Heart left ventricle (tissue), 16 donors: ENCODE data around the gene ENOX1. TPM values are rescaled to one million over a fixed set of nuclear protein-coding genes. Genes with fewer than 3 reads are reported as not detected.

Source experiments
- ATAC-seq, 4 donors: fragments of 200-7000 bp; cut with Tn5 transposase; one replicate each; pipeline ENCODE4 v1.9.1; 2020 to 2022; ENCODE audit warnings: moderate library complexity in 4 of 4, mild to moderate bottlenecking in 3 of 4, moderate number of reproducible peaks in 1 of 4
- DNase-seq, 5 donors: peaks; one replicate each; pipeline ENCODE4 v3.0.0-alpha.2; 2020
- H3K27ac ChIP-seq, 12 donors: fragments of 200-600 bp; sonication (generic) in 4 of 12; one replicate each; pipeline versions ENCODE4 v1.5.0 to v1.8.0; 2016 to 2022; ENCODE audit warnings: mild to moderate bottlenecking in 2 of 12
- H3K27me3 ChIP-seq, 9 donors: fragments of 200-600 bp; sonication (generic) in 2 of 9; one replicate each; pipeline versions ENCODE4 v1.5.1 to v1.8.0; 2016 to 2022; ENCODE audit warnings: mild to moderate bottlenecking in 3 of 9
- H3K36me3 ChIP-seq, 9 donors: fragments of 200-600 bp; sonication (generic) in 2 of 9; one replicate each; pipeline versions ENCODE4 v1.5.0 to v1.8.0; 2018 to 2022; ENCODE audit warnings: mild to moderate bottlenecking in 2 of 9
- H3K4me1 ChIP-seq, 12 donors: fragments of 200-600 bp; sonication (generic) in 4 of 12; one replicate each; pipeline versions ENCODE4 v1.5.0 to v1.8.0; 2016 to 2022; ENCODE audit warnings: mild to moderate bottlenecking in 3 of 12
- H3K4me3 ChIP-seq, 12 donors: fragments of 200-600 bp; sonication (generic) in 4 of 12; one replicate each; pipeline versions ENCODE4 v1.5.0 to v1.8.0; 2017 to 2022; ENCODE audit warnings: mild to moderate bottlenecking in 9 of 12, moderate library complexity in 4 of 12
- H3K9me3 ChIP-seq, 12 donors: fragments of 200-600 bp; sonication (generic) in 4 of 12; one replicate each; pipeline versions ENCODE4 v1.5.0 to v1.8.0; 2016 to 2022; ENCODE audit warnings: mild to moderate bottlenecking in 1 of 12
- POLR2A ChIP-seq, 2 donors: fragments of 450-650 bp; IDR thresholded peaks; one replicate each; pipeline ENCODE4 v1.6.1; 2017; ENCODE audit warnings: antibody characterized with exemption in 2 of 2, mild to moderate bottlenecking in 2 of 2, moderate library complexity in 2 of 2
- WGBS, 4 donors: extraction: QIAGEN DNeasy Blood & Tissue Kit in 2 of 4; methylation state at CpG; one replicate each; pipeline versions ENCODE4 v1.1.5 to v1.1.7; 2013 to 2018; 5-methylcytosine and 5-hydroxymethylcytosine counted together
- intact Hi-C, 10 donors: fragments of 100-400 bp; cut with DNase I; formaldehyde crosslinking; loops; one replicate each; pipeline versions ENCODE4 v1.11.1 to v1.14.2; 2022
- polyA plus RNA-seq, 2 donors: library from polyadenylated mRNA; stranded (reverse); fragments of 200-250 nt; gene quantifications; one replicate each; pipeline ENCODE4 v1.2.3, GENCODE V29; 2013
- total RNA-seq, 9 donors: library from RNA; depleted of rRNA in 2 of 9; stranded (reverse); fragments of >200 nt in 2 of 9; fragmentation: NEBNext Ultra II Directional in 3 of 9; extraction: Animal tissue kit (Norgen Biotek cat#: 25700) in 3 of 9; gene quantifications; one replicate each; pipeline versions ENCODE4 v1.1.0 to v1.2.4, GENCODE V29; 2016 to 2023
- TF ChIP-seq, protein P1 (sequence below), 12 donors: fragments of 200-600 bp; sonication (generic) in 4 of 12; IDR thresholded peaks; one replicate each; pipeline versions ENCODE4 v1.5.0 to v1.8.0; 2018 to 2022; ENCODE audit warnings: antibody characterized with exemption in 12 of 12, mild to moderate bottlenecking in 5 of 12
- donor health status: ischemic (EF 13 %, LVEDD 7.1; RV severe dilation, severe dysfunction).
- donor health status: healthy with polysubstance abuse.
- donor health status: DM: no; HTN: yes; CAD: no.
- donor health status: DM: no; HTN: no; CAD: no.
- donor health status: ischemic (EF 25% LVEDD 6.9; RV normal size, moderate dysfunction).
- donor health status: ischemic (EF 25% LVEDD 5.7; RV mildly dilated, moderate dysfunction).
- donor health status: healthy.
- donor health status: DM: yes; HTN: yes; CAD: no.
- donor health status: ischemic (EF 35%, LVEDD 5.7; RV mildly dilated, moderate dysfunction).
- donor health status: nonischemic (EF 11% LVEDD 7.7; RV severe dilation, severe dysfunction).
- donor health status: DM: yes; HTN: yes; CAD: no.
- donor health status: PGD.
- donor health status: ischemic (EF 29% LVEDD 5.4; RV normal size, mild dysfunction).
- donor health status: nonischemic (EF 23%, LVEDD 6.1; RV moderate dilation, normal function).

ENOX1 gene
- total and polyA plus RNA-seq, 11 donors = 2.0 to 10.1 (median 5.4) TPM

DNA sequence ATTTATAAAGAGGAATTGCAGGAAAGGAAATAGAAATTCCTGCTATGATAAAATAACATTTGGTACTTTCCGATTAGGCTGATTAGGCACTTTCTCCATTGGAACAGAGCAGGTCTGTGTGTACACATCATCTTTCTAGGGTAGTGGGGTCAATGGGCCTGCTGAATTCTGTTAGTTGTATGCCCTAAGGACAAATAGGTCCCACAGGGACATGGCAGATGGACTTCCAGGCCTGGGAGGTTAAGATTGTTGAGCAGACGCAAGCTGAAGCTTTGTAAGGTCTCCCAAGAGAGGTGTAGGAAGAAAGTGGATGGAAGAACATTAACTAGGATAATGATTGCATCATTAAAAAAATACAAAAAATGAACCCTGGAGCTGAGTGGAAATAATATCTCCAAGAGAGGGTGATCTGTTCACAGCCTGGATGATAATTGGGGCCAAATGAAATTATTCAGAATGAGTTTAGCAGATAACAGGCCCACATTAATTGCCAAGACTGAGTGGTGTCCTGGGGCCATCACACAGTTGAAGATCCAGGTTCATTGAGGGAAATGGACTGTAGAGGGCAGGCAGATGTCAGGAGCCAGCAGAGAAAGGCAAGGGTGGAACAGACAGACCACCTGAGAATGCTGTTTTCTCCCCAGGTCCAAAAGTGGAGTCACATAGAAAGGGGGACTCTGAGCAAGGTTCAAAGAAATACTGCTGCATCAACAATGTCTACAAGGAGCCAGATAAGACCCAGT is 548.3 kb downstream of the ENOX1 start:
- ATAC-seq (no peak), DNase-seq (no peak)
- 63 to 86% (median 72%) methylated on average over 2 of the region's 2 CpGs for WGBS, 4 donors
- Histone ChIP-seq H3K4me1 (no peaks in the 10 kb centered on the region), H3K27ac (no peak overlapping the region), H3K9me3 (no peaks in the 10 kb centered on the region), H3K36me3 (no peaks in the 10 kb centered on the region), H3K27me3 (no peaks in the 10 kb centered on the region), H3K4me3 (no peak overlapping the region)
- TF ChIP-seq, protein P1, sequence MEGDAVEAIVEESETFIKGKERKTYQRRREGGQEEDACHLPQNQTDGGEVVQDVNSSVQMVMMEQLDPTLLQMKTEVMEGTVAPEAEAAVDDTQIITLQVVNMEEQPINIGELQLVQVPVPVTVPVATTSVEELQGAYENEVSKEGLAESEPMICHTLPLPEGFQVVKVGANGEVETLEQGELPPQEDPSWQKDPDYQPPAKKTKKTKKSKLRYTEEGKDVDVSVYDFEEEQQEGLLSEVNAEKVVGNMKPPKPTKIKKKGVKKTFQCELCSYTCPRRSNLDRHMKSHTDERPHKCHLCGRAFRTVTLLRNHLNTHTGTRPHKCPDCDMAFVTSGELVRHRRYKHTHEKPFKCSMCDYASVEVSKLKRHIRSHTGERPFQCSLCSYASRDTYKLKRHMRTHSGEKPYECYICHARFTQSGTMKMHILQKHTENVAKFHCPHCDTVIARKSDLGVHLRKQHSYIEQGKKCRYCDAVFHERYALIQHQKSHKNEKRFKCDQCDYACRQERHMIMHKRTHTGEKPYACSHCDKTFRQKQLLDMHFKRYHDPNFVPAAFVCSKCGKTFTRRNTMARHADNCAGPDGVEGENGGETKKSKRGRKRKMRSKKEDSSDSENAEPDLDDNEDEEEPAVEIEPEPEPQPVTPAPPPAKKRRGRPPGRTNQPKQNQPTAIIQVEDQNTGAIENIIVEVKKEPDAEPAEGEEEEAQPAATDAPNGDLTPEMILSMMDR (IDR thresholded peaks at IDR 0.05) = no peak
- intact Hi-C loops = no loop called here

DNA sequence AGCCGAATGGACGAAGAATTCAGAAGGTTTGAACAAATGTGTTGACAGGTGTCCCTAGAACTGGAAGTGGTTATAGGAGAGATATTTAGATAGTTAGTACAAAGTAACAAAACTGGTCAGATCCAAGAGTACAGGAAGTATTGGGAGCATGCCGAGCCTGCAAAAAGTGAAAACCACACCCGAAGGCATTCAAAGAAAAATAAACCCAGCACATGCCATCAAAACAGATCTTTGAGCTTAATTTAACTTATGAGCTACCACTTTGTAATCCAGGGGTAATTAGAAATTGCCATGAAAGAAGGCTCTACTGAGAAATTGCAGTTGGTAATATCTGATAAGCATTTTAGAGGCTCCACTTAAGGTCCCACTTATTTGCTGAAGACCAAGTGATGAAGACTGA is 549.2 kb downstream of the ENOX1 start:
- no peak for ATAC-seq
- no peaks in the 10 kb centered on the region for H3K9me3 ChIP-seq
- intact Hi-C loops = no loop called here
- H3K27me3 ChIP-seq = no peaks in the 10 kb centered on the region
- no peaks in the 10 kb centered on the region for H3K36me3 ChIP-seq
- WGBS, 4 donors = 79 to 93% (median 85%) methylated on average over 4 of the region's 4 CpGs
- no peak for DNase-seq
- H3K27ac ChIP-seq = no peak overlapping the region
- no peaks in the 10 kb centered on the region for H3K4me1 ChIP-seq
- no peak for TF ChIP-seq POLR2A (IDR thresholded peaks at IDR 0.05)
- TF ChIP-seq, protein P1 (IDR thresholded peaks at IDR 0.05) = no peak
- no peak overlapping the region for H3K4me3 ChIP-seq

DNA sequence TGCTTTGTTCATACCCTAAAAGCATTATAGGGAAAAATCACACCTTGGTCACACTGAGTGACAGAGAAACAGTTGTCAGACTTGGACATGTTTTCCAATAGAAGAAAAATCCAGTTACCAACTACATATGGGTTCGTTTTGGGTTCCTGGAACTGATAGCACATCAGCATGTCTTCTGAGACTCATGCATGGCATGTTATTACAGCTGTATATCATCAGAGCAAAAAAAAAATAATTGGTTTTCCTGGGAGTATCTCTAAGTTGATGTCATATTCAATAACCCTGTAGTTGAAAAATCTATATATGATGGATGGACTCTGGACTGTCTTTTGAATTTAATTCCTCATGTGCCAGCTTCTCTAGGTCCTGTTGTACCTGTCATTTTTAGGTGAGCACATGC is 551.7 kb downstream of the ENOX1 start:
- H3K27me3 ChIP-seq = no peaks in the 10 kb centered on the region
- no peaks in the 10 kb centered on the region for H3K36me3 ChIP-seq
- H3K4me3 ChIP-seq = no peak overlapping the region
- no peaks in the 10 kb centered on the region for H3K4me1 ChIP-seq
- TF ChIP-seq, protein P1 (IDR thresholded peaks at IDR 0.05) = no peak
- no peak for TF ChIP-seq POLR2A (IDR thresholded peaks at IDR 0.05)
- ATAC-seq (no peak), DNase-seq (no peak)
- H3K27ac ChIP-seq = no peak overlapping the region
- H3K9me3 ChIP-seq = no peaks in the 10 kb centered on the region
- WGBS, 4 donors = 56 to 83% (median 61%) methylated on average over 1 of the region's 1 CpG
- intact Hi-C loops = no loop called here

DNA sequence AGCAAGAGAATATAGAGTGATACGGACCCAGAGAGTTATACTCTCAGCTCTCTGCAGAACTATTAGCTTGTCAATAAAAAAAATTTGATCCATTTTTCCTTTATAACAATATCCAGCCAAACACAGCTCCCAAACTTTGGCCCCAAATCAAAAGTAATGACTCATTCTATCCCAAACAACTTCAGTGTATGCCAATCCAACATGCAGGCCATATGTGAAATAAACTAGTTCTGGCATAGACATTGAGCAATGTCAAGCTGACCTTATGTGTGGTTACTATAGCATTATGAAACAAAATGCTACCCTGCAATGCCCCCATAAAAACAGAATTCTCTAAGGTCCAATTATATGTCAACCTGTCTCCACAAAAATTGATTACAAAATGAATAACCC is 553.9 kb downstream of the ENOX1 start:
- no peaks in the 10 kb centered on the region for H3K27me3 ChIP-seq
- no peak overlapping the region for H3K27ac ChIP-seq
- WGBS, 4 donors = 93 to 95% (median 95%) methylated on average over 1 of the region's 1 CpG
- ATAC-seq = no peak
- H3K9me3 ChIP-seq = no peaks in the 10 kb centered on the region
- no peaks in the 10 kb centered on the region for H3K36me3 ChIP-seq
- intact Hi-C loops = no loop called here
- TF ChIP-seq, protein P1 (IDR thresholded peaks at IDR 0.05) = no peak
- no peak for TF ChIP-seq POLR2A (IDR thresholded peaks at IDR 0.05)
- DNase-seq = no peak
- no peak overlapping the region for H3K4me3 ChIP-seq
- no peaks in the 10 kb centered on the region for H3K4me1 ChIP-seq
